GM18526 (cell line): ENCODE measurements around the gene CDK8.

ENCODE experiments used
- POLR2A ChIP-seq: IDR thresholded peaks from 3 replicates; pipeline ENCODE4 v1.6.1; 2011; ENCODE audit not compliant: insufficient read length; ENCODE audit errors: extremely low read depth

Gene CDK8

GRCh38 chr13:26253787-26254582 lies at the start of gene CDK8:
TSS of gene CDK8 (plus strand) at chr13:26254129. CDS start at chr13:26254642, 513 bp downstream.
- TF ChIP-seq POLR2A = peak; percentile 73

- no peak for TF ChIP-seq POLR2A
Measured at GRCh38 chr13:26208287-26208686, 45.6 kb upstream of the CDK8 start.

- TF ChIP-seq POLR2A = no peak
Measured at GRCh38 chr13:26213345-26213744, 40.6 kb upstream of the CDK8 start.

GRCh38 chr13:26213982-26214381 lies 39.9 kb upstream of the CDK8 start:
- TF ChIP-seq POLR2A = no peak

- no peak for TF ChIP-seq POLR2A
Measured at GRCh38 chr13:26216042-26216441, 37.9 kb upstream of the CDK8 start.

- TF ChIP-seq POLR2A = no peak
Measured at GRCh38 chr13:26219726-26220125, 34.2 kb upstream of the CDK8 start.

GRCh38 chr13:26220575-26220974 lies 33.4 kb upstream of the CDK8 start:
- TF ChIP-seq POLR2A = no peak

GRCh38 chr13:26221399-26221720 lies 32.6 kb upstream of the CDK8 start:
- no peak for TF ChIP-seq POLR2A

GRCh38 chr13:26221721-26222519 lies 32.0 kb upstream of the CDK8 start, which contains the start of gene RNF6:
TSS of gene RNF6 (minus strand) at chr13:26222314. CDS start at chr13:26219649, 2,665 bp downstream.
- peak; percentile 75 for TF ChIP-seq POLR2A

GRCh38 chr13:26222520-26223046 lies 31.3 kb upstream of the CDK8 start:
- no peak for TF ChIP-seq POLR2A

- no peak for TF ChIP-seq POLR2A
Measured at GRCh38 chr13:26225896-26226617, 27.9 kb upstream of the CDK8 start.

GRCh38 chr13:26227166-26227971 lies 26.6 kb upstream of the CDK8 start:
- no peak for TF ChIP-seq POLR2A

- no peak for TF ChIP-seq POLR2A
Measured at GRCh38 chr13:26228096-26228495, 25.8 kb upstream of the CDK8 start.

- TF ChIP-seq POLR2A = no peak
Measured at GRCh38 chr13:26229080-26229615, 24.8 kb upstream of the CDK8 start.
